SK-N-SH (cell line): ENCODE data around the gene ZNF407. TPM values are rescaled to one million over a fixed set of nuclear protein-coding genes. Genes with fewer than 3 reads are reported as not detected.

Source experiments
- CTCF ChIA-PET: fragments of 300-600, 350-600 bp; formaldehyde crosslinking; extraction: SDS; loops from one replicate; lab custom pipeline; 2021; lab: Yijun Ruan, JAX
- POLR2A ChIA-PET: fragments of 350-600 bp; sonication (Branson Sonifier 250); formaldehyde crosslinking; extraction: SDS; loops from one replicate; lab custom pipeline; 2020; ENCODE audit warnings: antibody characterized with exemption, inconsistent platforms; lab: Yijun Ruan, JAX
- DNase-seq: peaks from one replicate; pipeline ENCODE4 v3.0.0; 2012
- H2AFZ ChIP-seq: fragments of 200-600 bp; sonication (generic); 2 replicates; pipeline ENCODE4 v1.8.1; 2016; ENCODE audit warnings: antibody characterized with exemption, mild to moderate bottlenecking, low read depth
- H3F3A ChIP-seq: fragments of 200-600 bp; sonication (generic); replicated peaks from 2 replicates; pipeline ENCODE3; 2016; ENCODE audit warnings: antibody characterized with exemption, mild to moderate bottlenecking; ENCODE audit not compliant: insufficient read depth
- H3K27ac ChIP-seq, 2 experiments: fragments of 200-500 bp in 1 of 2; fragments of 200-600 bp in 1 of 2; sonication (Bioruptor generic) in 1 of 2; sonication (generic), shearing (Covaris generic) in 1 of 2; 2 replicates each; pipeline versions ENCODE4 v1.5.1 to v1.6.1; 2014 to 2016; ENCODE audit warnings: low read depth in 2 of 2, inconsistent platforms in 1 of 2, low read length in 1 of 2, mild to moderate bottlenecking in 1 of 2, mixed read lengths in 1 of 2
- H3K27me3 ChIP-seq: fragments of 200-600 bp; sonication (generic), shearing (Covaris generic); 2 replicates; pipeline ENCODE4 v1.6.1; 2016; ENCODE audit warnings: mixed run types; ENCODE audit not compliant: insufficient read depth
- H3K36me3 ChIP-seq, 2 experiments: fragments of 200-500 bp in 1 of 2; fragments of 200-600 bp in 1 of 2; sonication (Bioruptor generic) in 1 of 2; sonication (generic) in 1 of 2; replicated peaks in 1 of 2; 2 replicates each; pipeline versions ENCODE3 to v1.5.1; 2014 to 2016; ENCODE audit warnings: low read length in 1 of 2, mild to moderate bottlenecking in 1 of 2; ENCODE audit not compliant: insufficient read depth in 2 of 2, control insufficient read depth in 1 of 2
- H3K4me1 ChIP-seq, 2 experiments: fragments of 200-500 bp in 1 of 2; fragments of 200-600 bp in 1 of 2; sonication (Bioruptor generic) in 1 of 2; sonication (generic), shearing (Covaris generic) in 1 of 2; 2 replicates each; pipeline versions ENCODE4 v1.5.1 to v1.6.1; 2014 to 2016; ENCODE audit warnings: low read depth in 1 of 2, low read length in 1 of 2, mixed run types in 1 of 2; ENCODE audit not compliant: insufficient read depth in 2 of 2, control insufficient read depth in 1 of 2
- H3K4me2 ChIP-seq: fragments of 200-600 bp; sonication (generic), shearing (Covaris generic); 2 replicates; pipeline ENCODE4 v1.6.1; 2017; ENCODE audit warnings: mixed run types
- H3K4me3 ChIP-seq, 2 experiments: fragments of 200-500 bp in 1 of 2; fragments of 200-600 bp in 1 of 2; sonication (Bioruptor generic) in 1 of 2; sonication (generic), shearing (Covaris generic) in 1 of 2; 2 replicates each; pipeline versions ENCODE4 v1.5.1 to v1.8.1; 2014 to 2016; ENCODE audit warnings: low read depth in 2 of 2, inconsistent platforms in 1 of 2, low read length in 1 of 2, mild to moderate bottlenecking in 1 of 2, mixed read lengths in 1 of 2, moderate library complexity in 1 of 2
- H3K79me2 ChIP-seq: fragments of 200-600 bp; sonication (generic); 2 replicates; pipeline ENCODE4 v1.8.1; 2017; ENCODE audit warnings: mild to moderate bottlenecking; ENCODE audit not compliant: insufficient read depth
- H3K9ac ChIP-seq: fragments of 200-600 bp; sonication (generic); 2 replicates; pipeline ENCODE4 v1.6.1; 2017; ENCODE audit warnings: mixed run types
- H3K9me2 ChIP-seq: fragments of 200-600 bp; sonication (generic); 2 replicates; pipeline ENCODE4 v1.6.1; 2017; ENCODE audit warnings: mixed run types
- H3K9me3 ChIP-seq: fragments of 200-600 bp; sonication (generic); 2 replicates; pipeline ENCODE4 v1.6.1; 2017; ENCODE audit warnings: mixed run types, mild to moderate bottlenecking, moderate library complexity
- H4K20me1 ChIP-seq: fragments of 200-600 bp; sonication (generic); 2 replicates; pipeline ENCODE4 v1.6.1; 2017; ENCODE audit warnings: mild to moderate bottlenecking, mixed run types; ENCODE audit not compliant: insufficient read depth
- EZH2phosphoT487 ChIP-seq: fragments of 200-600 bp; sonication (generic); IDR thresholded peaks from 2 replicates; pipeline ENCODE4 v1.6.1; 2017; ENCODE audit warnings: low read depth, mixed run types, mild to moderate bottlenecking, antibody characterized with exemption, moderate library complexity, borderline replicate concordance
- FOSL2 ChIP-seq: IDR thresholded peaks from 2 replicates; pipeline ENCODE4 v1.4.0; 2012; ENCODE audit warnings: low read depth, mild to moderate bottlenecking, moderate library complexity, borderline replicate concordance
- FOXJ3 ChIP-seq: sonication (generic); formaldehyde crosslinking; IDR thresholded peaks from 2 replicates; pipeline ENCODE4 v1.5.1; 2020; ENCODE audit warnings: mild to moderate bottlenecking, missing genetic modification reagents
- FOXM1 ChIP-seq: IDR thresholded peaks from 2 replicates; pipeline ENCODE4 v1.4.0; 2012; ENCODE audit warnings: low read depth, mild to moderate bottlenecking
- GABPA ChIP-seq: IDR thresholded peaks from 2 replicates; pipeline ENCODE4 v1.4.0; 2012; ENCODE audit warnings: low read depth, mild to moderate bottlenecking
- GATA2 ChIP-seq: sonication (generic); formaldehyde crosslinking; IDR thresholded peaks from 2 replicates; pipeline ENCODE4 v1.5.0; 2020; ENCODE audit warnings: mild to moderate bottlenecking, missing genetic modification reagents
- JUND ChIP-seq: IDR thresholded peaks from 2 replicates; pipeline ENCODE4 v1.4.0; 2012
- RFX5 ChIP-seq: IDR thresholded peaks from 2 replicates; pipeline ENCODE4 v1.6.1; 2012; ENCODE audit warnings: mild to moderate bottlenecking, improper control_type of control experiment, low read length
- TAF1 ChIP-seq: IDR thresholded peaks from 2 replicates; pipeline ENCODE4 v1.6.1; 2012; ENCODE audit warnings: low read depth, mild to moderate bottlenecking, low read length, moderate library complexity, borderline replicate concordance
- WGBS: methylation state at CpG from one replicate; pipeline ENCODE4 v1.1.6; 2017; ENCODE audit warnings: low lambda C conversion rate; 5-methylcytosine and 5-hydroxymethylcytosine counted together
- polyA plus RNA-seq, 3 experiments: library from polyadenylated mRNA; depleted of rRNA; stranded (reverse); fragments of >200 nt; gene quantifications; 2 replicates each; pipeline ENCODE4 v1.2.3, GENCODE V29; 2012
- TF ChIP-seq, protein P1 (sequence below): IDR thresholded peaks from 2 replicates; pipeline ENCODE4 v1.6.1; 2012; ENCODE audit warnings: mild to moderate bottlenecking, low read depth, low read length, moderate library complexity
- TF ChIP-seq, protein P2 (sequence below): IDR thresholded peaks from 2 replicates; pipeline ENCODE4 v1.4.0; 2012; ENCODE audit warnings: low read depth, borderline replicate concordance
- TF ChIP-seq, protein P3 (sequence below): fragments of 200-600 bp; sonication (generic); IDR thresholded peaks from 2 replicates; pipeline ENCODE4 v1.6.1; 2017; ENCODE audit warnings: antibody characterized with exemption, mild to moderate bottlenecking, moderate library complexity
- TF ChIP-seq, protein P4 (sequence below): IDR thresholded peaks from 2 replicates; pipeline ENCODE4 v1.4.0; 2012; ENCODE audit warnings: low read depth, borderline replicate concordance
- TF ChIP-seq, protein P5 (sequence below): fragments of 150-350 bp; IDR thresholded peaks from 2 replicates; pipeline ENCODE4 v1.6.1; 2016; ENCODE audit warnings: mild to moderate bottlenecking, low read depth, low read length
- TF ChIP-seq, protein P6 (sequence below): IDR thresholded peaks from 2 replicates; pipeline ENCODE4; 2012

ZNF407 gene
- polyA plus RNA-seq, 1 of the 3 experiments (the other 2 are of a cell fraction) = 2.6 TPM

DNA sequence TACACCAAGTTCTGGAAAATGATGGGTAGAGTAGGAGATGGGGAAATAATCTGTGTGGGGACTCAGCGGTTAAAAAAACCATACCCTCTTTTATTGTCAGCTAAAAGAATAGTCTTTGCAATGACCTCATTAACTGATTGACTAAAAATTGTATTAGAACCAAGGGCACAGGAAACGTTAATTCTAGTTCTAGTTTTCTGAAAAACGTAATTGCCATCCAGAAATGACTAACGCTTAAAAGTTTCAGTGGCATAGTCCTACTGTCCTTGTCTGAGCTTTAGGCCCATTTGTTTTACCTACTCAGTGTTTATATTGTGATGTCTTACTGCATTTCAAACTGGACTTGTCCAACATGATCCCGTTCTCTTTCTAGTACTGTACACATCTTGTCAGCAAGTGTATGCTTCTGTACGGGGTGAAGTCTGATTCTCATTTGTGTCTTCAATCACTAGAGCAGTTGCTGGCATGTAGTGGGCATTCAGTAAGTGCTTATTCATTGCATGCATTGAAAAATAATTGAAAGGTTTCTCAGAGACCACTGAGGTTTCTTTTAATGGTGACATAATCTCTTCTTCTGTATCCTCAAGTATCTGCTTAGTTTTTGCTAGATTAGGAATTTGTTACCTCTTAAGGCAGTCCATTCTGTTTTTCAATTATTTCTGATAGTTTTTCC, 81.5 kb downstream of the ZNF407 start:
- Histone ChIP-seq H3K9me3 (peaks cover 6% of the 10 kb centered on the region; the same call in 1 of the 2 replicates), H3K9me2 (no peaks in the 10 kb centered on the region), H3F3A (peaks cover 7% of the 10 kb centered on the region), H3K27ac (no peak overlapping the region), H2AFZ (no peak overlapping the region), H3K4me1 (peaks cover 11 to 12% of the 10 kb centered on the region in 2 experiments; a peak in 2 of 4 replicates), H4K20me1 (no peaks in the 10 kb centered on the region), H3K36me3 (peaks cover 0 to 19% of the 10 kb centered on the region in 2 experiments), H3K79me2 (no peaks in the 10 kb centered on the region), H3K9ac (no peak overlapping the region), H3K4me2 (no peak overlapping the region), H3K4me3 (no peak overlapping the region), H3K27me3 (no peaks in the 10 kb centered on the region)
- DNase-seq = no peak
- ChIA-PET POLR2A (no interaction called here), CTCF (interaction anchor here (0.7 kb wide), 1 partner anchor 1147 kb away, joined by 3 read pairs; no protein-coding TSS in a partner anchor)
- WGBS = 84% methylated on average over 6 of the region's 6 CpGs
- TF ChIP-seq, protein P1, sequence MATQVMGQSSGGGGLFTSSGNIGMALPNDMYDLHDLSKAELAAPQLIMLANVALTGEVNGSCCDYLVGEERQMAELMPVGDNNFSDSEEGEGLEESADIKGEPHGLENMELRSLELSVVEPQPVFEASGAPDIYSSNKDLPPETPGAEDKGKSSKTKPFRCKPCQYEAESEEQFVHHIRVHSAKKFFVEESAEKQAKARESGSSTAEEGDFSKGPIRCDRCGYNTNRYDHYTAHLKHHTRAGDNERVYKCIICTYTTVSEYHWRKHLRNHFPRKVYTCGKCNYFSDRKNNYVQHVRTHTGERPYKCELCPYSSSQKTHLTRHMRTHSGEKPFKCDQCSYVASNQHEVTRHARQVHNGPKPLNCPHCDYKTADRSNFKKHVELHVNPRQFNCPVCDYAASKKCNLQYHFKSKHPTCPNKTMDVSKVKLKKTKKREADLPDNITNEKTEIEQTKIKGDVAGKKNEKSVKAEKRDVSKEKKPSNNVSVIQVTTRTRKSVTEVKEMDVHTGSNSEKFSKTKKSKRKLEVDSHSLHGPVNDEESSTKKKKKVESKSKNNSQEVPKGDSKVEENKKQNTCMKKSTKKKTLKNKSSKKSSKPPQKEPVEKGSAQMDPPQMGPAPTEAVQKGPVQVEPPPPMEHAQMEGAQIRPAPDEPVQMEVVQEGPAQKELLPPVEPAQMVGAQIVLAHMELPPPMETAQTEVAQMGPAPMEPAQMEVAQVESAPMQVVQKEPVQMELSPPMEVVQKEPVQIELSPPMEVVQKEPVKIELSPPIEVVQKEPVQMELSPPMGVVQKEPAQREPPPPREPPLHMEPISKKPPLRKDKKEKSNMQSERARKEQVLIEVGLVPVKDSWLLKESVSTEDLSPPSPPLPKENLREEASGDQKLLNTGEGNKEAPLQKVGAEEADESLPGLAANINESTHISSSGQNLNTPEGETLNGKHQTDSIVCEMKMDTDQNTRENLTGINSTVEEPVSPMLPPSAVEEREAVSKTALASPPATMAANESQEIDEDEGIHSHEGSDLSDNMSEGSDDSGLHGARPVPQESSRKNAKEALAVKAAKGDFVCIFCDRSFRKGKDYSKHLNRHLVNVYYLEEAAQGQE = no peak
- TF ChIP-seq TAF1 (no peak), RFX5 (no peak), FOSL2 (no peak), FOXM1 (no peak), FOXJ3 (CRISPR knock-in tag) (no peak), GATA2 (no peak), EZH2phosphoT487 (no peak), GABPA (no peak), JUND (no peak)
- TF ChIP-seq, protein P2, sequence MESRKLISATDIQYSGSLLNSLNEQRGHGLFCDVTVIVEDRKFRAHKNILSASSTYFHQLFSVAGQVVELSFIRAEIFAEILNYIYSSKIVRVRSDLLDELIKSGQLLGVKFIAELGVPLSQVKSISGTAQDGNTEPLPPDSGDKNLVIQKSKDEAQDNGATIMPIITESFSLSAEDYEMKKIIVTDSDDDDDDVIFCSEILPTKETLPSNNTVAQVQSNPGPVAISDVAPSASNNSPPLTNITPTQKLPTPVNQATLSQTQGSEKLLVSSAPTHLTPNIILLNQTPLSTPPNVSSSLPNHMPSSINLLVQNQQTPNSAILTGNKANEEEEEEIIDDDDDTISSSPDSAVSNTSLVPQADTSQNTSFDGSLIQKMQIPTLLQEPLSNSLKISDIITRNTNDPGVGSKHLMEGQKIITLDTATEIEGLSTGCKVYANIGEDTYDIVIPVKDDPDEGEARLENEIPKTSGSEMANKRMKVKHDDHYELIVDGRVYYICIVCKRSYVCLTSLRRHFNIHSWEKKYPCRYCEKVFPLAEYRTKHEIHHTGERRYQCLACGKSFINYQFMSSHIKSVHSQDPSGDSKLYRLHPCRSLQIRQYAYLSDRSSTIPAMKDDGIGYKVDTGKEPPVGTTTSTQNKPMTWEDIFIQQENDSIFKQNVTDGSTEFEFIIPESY = no peak
- TF ChIP-seq, protein P3, sequence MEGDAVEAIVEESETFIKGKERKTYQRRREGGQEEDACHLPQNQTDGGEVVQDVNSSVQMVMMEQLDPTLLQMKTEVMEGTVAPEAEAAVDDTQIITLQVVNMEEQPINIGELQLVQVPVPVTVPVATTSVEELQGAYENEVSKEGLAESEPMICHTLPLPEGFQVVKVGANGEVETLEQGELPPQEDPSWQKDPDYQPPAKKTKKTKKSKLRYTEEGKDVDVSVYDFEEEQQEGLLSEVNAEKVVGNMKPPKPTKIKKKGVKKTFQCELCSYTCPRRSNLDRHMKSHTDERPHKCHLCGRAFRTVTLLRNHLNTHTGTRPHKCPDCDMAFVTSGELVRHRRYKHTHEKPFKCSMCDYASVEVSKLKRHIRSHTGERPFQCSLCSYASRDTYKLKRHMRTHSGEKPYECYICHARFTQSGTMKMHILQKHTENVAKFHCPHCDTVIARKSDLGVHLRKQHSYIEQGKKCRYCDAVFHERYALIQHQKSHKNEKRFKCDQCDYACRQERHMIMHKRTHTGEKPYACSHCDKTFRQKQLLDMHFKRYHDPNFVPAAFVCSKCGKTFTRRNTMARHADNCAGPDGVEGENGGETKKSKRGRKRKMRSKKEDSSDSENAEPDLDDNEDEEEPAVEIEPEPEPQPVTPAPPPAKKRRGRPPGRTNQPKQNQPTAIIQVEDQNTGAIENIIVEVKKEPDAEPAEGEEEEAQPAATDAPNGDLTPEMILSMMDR = no peak
- TF ChIP-seq, protein P4, sequence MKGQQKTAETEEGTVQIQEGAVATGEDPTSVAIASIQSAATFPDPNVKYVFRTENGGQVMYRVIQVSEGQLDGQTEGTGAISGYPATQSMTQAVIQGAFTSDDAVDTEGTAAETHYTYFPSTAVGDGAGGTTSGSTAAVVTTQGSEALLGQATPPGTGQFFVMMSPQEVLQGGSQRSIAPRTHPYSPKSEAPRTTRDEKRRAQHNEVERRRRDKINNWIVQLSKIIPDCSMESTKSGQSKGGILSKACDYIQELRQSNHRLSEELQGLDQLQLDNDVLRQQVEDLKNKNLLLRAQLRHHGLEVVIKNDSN = no peak
- TF ChIP-seq, protein P5, sequence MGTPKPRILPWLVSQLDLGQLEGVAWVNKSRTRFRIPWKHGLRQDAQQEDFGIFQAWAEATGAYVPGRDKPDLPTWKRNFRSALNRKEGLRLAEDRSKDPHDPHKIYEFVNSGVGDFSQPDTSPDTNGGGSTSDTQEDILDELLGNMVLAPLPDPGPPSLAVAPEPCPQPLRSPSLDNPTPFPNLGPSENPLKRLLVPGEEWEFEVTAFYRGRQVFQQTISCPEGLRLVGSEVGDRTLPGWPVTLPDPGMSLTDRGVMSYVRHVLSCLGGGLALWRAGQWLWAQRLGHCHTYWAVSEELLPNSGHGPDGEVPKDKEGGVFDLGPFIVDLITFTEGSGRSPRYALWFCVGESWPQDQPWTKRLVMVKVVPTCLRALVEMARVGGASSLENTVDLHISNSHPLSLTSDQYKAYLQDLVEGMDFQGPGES = no peak
- TF ChIP-seq, protein P6, sequence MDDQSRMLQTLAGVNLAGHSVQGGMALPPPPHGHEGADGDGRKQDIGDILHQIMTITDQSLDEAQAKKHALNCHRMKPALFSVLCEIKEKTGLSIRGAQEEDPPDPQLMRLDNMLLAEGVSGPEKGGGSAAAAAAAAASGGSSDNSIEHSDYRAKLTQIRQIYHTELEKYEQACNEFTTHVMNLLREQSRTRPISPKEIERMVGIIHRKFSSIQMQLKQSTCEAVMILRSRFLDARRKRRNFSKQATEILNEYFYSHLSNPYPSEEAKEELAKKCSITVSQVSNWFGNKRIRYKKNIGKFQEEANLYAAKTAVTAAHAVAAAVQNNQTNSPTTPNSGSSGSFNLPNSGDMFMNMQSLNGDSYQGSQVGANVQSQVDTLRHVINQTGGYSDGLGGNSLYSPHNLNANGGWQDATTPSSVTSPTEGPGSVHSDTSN = no peak
